ENCODE measurements around the gene IREB2. TPM values are rescaled to one million over a fixed set of nuclear protein-coding genes. Genes with fewer than 3 reads are reported as not detected.
A peak's percentile ranks its signal among the peaks of the same experiment; 100 is the strongest.

The IREB2 gene
- total RNA-seq, 2 experiments from 2014 or later: 84.3 to 89.0 TPM

DNA sequence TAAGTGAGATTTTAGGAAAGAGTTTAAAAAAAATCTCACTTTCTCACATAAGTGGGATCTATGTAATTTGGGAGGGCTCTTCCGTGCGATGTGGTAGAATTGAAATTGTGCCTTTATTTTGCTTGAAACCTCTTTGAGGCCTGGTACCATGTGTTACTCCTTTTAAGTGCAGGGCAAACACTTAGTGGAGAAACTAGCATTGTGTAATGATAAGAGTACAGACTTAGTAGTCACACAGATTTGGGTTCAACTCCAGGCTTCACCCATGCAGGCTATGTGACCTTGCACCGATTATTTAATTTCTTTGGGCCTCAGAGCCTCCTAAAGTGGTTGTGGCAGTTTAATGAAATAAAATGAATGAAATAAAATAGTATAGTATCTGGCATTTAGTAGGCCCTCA is 104.6 kb downstream of the IREB2 start:
- Histone ChIP-seq H3K27me3 (ENCODE audit: control insufficient read depth in 1 of 2, insufficient read depth in 2 of 2, low read length in 2 of 2) (no peaks in the 10 kb centered on the region), H3K4me1 (ENCODE audit: insufficient read depth, low read length) (peaks cover 30% of the 10 kb centered on the region), H3K4me3 (ENCODE audit: low read length) (no peak overlapping the region), H3K9me3 (ENCODE audit: control insufficient read depth in 1 of 2, insufficient read depth in 1 of 2, low read length in 2 of 2) (no peaks in the 10 kb centered on the region), H3K36me3 (ENCODE audit: insufficient read depth, low read length) (peaks cover 49% of the 10 kb centered on the region), H3K27ac (ENCODE audit: low read depth in 1 of 2, low read length in 2 of 2) (no peak overlapping the region)
- peaks cover 77% of the 10 kb centered on the region for H3K36me3 Mint-ChIP-seq (ENCODE audit: low read depth)
- peaks cover 36% of the 10 kb centered on the region for H3K4me1 Mint-ChIP-seq (ENCODE audit: low read depth)
- no peaks in the 10 kb centered on the region for H3K27me3 Mint-ChIP-seq
- ChIA-PET CTCF (no interaction called here), POLR2A (interaction anchor here (0.7 to 3.9 kb wide), 2 partner anchors 9 to 105 kb away, joined by 5 to 51 read pairs; partner anchors contain the start of gene IREB2)
- TF ChIP-seq CTCF (IDR thresholded peaks at IDR 0.05): no peak
- intact Hi-C loops (cut with DNase I, micrococcal nuclease): loop anchor here in 1 of 2 experiments (10.0 kb wide), 1 partner anchor 238 kb away; no protein-coding TSS in a partner anchor
- DNase-seq: no peak
- ATAC-seq (ENCODE audit: poor library complexity): no peak
- H3K9me3 Mint-ChIP-seq: no peaks in the 10 kb centered on the region
- peak overlapping the region; percentile 99 for H3K27ac Mint-ChIP-seq
- H3K4me3 Mint-ChIP-seq: peak overlapping the region; percentile 70

DNA sequence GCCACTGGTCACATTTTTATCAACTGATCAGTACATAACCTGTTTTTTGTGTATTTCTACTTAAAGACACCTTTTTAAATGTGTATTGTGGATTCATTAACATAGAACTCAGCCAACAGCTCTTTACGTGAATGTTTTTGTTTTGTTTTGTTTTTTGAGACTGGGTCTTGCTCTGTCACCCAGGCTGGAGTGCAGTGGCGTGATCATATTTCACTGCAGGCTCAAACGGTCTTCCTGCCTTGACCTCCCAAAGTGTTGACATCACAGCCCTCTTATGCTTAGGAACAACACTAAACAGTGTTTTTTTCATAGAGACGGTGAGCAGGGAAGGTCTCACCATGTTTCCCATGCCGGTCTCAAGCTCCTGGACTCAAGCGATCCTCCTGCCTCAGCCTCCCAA is 112.2 kb downstream of the IREB2 start:
- H3K36me3 ChIP-seq (ENCODE audit: insufficient read depth, low read length): peaks cover 56% of the 10 kb centered on the region
- no peak overlapping the region for H3K27ac Mint-ChIP-seq
- no peak for TF ChIP-seq CTCF (IDR thresholded peaks at IDR 0.05)
- no peak overlapping the region for H3K27ac ChIP-seq (ENCODE audit: low read depth in 1 of 2, low read length in 2 of 2)
- no peak overlapping the region for H3K4me3 Mint-ChIP-seq
- no peaks in the 10 kb centered on the region for H3K9me3 ChIP-seq (ENCODE audit: control insufficient read depth in 1 of 2, insufficient read depth in 1 of 2, low read length in 2 of 2)
- no peaks in the 10 kb centered on the region for H3K27me3 ChIP-seq (ENCODE audit: control insufficient read depth in 1 of 2, insufficient read depth in 2 of 2, low read length in 2 of 2)
- intact Hi-C loops (cut with DNase I, micrococcal nuclease): no loop called here
- DNase-seq: no peak
- peaks cover 4% of the 10 kb centered on the region for H3K4me1 Mint-ChIP-seq (ENCODE audit: low read depth)
- H3K4me3 ChIP-seq (ENCODE audit: low read length): no peak overlapping the region
- no peaks in the 10 kb centered on the region for H3K27me3 Mint-ChIP-seq
- ChIA-PET CTCF (interaction anchor here (1.8 kb wide), 1 partner anchor 9 kb away, joined by 5 read pairs; the partner anchor contains the start of gene PSMA4), POLR2A (no interaction called here)
- no peaks in the 10 kb centered on the region for H3K9me3 Mint-ChIP-seq
- no peaks in the 10 kb centered on the region for H3K4me1 ChIP-seq (ENCODE audit: insufficient read depth, low read length)
- H3K36me3 Mint-ChIP-seq (ENCODE audit: low read depth): peaks cover 64% of the 10 kb centered on the region
- ATAC-seq (ENCODE audit: poor library complexity): no peak

DNA sequence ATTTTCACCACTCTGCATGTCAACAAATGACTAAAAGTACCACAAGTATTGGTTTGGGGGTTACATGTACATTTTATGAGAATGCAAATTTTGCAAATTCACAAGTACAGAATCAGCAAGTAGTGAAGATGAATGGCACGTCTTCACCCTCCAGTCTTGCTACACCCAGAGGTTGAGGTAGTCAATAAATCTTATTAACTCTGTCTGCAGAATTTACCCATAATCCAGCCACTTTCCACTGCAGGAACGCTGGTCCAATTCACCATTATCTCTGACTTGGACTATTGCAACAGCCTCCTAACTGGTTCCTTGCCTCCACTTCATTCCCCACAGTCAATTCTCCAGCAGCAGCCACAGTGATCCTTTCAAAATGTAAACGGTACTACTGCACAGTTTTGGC is 112.8 kb downstream of the IREB2 start:
- H3K36me3 ChIP-seq (ENCODE audit: insufficient read depth, low read length): peaks cover 50% of the 10 kb centered on the region

More for the DNA sequence above, 112.8 kb downstream of the IREB2 start:
- Histone ChIP-seq H3K4me3 (ENCODE audit: low read length) (no peak overlapping the region), H3K27ac (ENCODE audit: low read depth in 1 of 2, low read length in 2 of 2) (no peak overlapping the region), H3K9me3 (ENCODE audit: control insufficient read depth in 1 of 2, insufficient read depth in 1 of 2, low read length in 2 of 2) (no peaks in the 10 kb centered on the region), H3K4me1 (ENCODE audit: insufficient read depth, low read length) (no peaks in the 10 kb centered on the region), H3K27me3 (ENCODE audit: control insufficient read depth in 1 of 2, insufficient read depth in 2 of 2, low read length in 2 of 2) (no peaks in the 10 kb centered on the region)
- TF ChIP-seq CTCF (IDR thresholded peaks at IDR 0.05): no peak
- H3K4me1 Mint-ChIP-seq (ENCODE audit: low read depth): no peaks in the 10 kb centered on the region
- no peak for ATAC-seq (ENCODE audit: poor library complexity)
- intact Hi-C loops (cut with DNase I, micrococcal nuclease): no loop called here
- H3K4me3 Mint-ChIP-seq: no peak overlapping the region
- peaks cover 57% of the 10 kb centered on the region for H3K36me3 Mint-ChIP-seq (ENCODE audit: low read depth)
- ChIA-PET POLR2A (interaction anchor here (2.4 kb wide), 1 partner anchor 10 kb away, joined by 8 read pairs; the partner anchor contains the start of gene PSMA4), CTCF (interaction anchor here (1.8 kb wide), 1 partner anchor 10 kb away, joined by 5 read pairs; the partner anchor contains the start of gene PSMA4)
- H3K9me3 Mint-ChIP-seq: no peaks in the 10 kb centered on the region
- H3K27me3 Mint-ChIP-seq: no peaks in the 10 kb centered on the region
- no peak for DNase-seq
- no peak overlapping the region for H3K27ac Mint-ChIP-seq

Other genes starting within 250 kb of the IREB2 start
- gene ACSBG1, start 203.7 kb upstream of the IREB2 start, total RNA-seq: under 1 TPM; 0.05 to 0.22 TPM
- gene DNAJA4, start 173.7 kb upstream of the IREB2 start, total RNA-seq: 10 to 100 TPM; 47.0 to 48.5 TPM
- 10 to 100 TPM; 13.3 to 16.7 TPM for gene SKIC8, start 138.6 kb upstream of the IREB2 start, total RNA-seq
- not detected for gene CRABP1, start 97.9 kb upstream of the IREB2 start, total RNA-seq
- 1 to 10 TPM; 1.8 to 2.3 TPM for gene HYKK, start 69.4 kb downstream of the IREB2 start, total RNA-seq
- gene PSMA4, start 102.2 kb downstream of the IREB2 start, total RNA-seq: 10 to 100 TPM; 65.5 to 66.4 TPM
- gene CHRNA5, start 127.3 kb downstream of the IREB2 start, total RNA-seq: under 1 TPM; 0.25 TPM
- not detected for gene CHRNA3, start 182.8 kb downstream of the IREB2 start, total RNA-seq
- gene CHRNB4, start 203.0 kb downstream of the IREB2 start, total RNA-seq: not detected

Data from CD4-positive, alpha-beta T cell (primary cell).